ENCODE results near the gene MITF.

The MITF gene

DNA sequence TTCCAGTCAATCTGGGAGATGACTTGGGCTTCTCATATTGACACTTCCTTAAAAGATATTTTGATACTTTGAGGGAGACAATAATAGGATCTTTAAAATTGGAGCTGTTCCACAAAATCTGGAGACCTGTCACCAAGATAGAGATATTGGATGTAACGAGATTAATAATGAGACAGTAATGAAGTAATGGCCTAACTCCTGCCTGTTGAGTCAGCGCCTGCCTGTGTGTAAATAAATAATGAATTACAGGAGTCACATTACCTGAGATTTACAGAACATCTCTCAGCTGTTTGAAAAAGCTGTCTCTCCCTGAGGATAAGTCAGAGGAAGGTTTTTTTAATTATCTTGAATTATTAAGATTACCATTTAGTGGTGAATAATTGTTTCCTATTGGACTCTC is 43.8 kb upstream of the MITF start:
- Histone ChIP-seq H3K4me3 (ENCODE audit: low read depth, low read length, poor library complexity, severe bottlenecking) (no peak overlapping the region), H2AFZ (ENCODE audit: low read length) (no peak overlapping the region), H3F3A (ENCODE audit: insufficient read depth, low read length) (no peaks in the 10 kb centered on the region), H3K36me3 (ENCODE audit: insufficient read depth, low read length) (no peaks in the 10 kb centered on the region), H3K27me3 (ENCODE audit: insufficient read depth, low read length) (no peaks in the 10 kb centered on the region), H3K4me1 (ENCODE audit: insufficient read depth, low read length, severe bottlenecking) (no peaks in the 10 kb centered on the region), H3K4me2 (ENCODE audit: low read length) (no peak overlapping the region), H3K79me2 (ENCODE audit: insufficient read depth, low read length) (no peaks in the 10 kb centered on the region), H3K9me3 (ENCODE audit: low read length) (no peaks in the 10 kb centered on the region), H3K27ac (ENCODE audit: low read depth, low read length, poor library complexity, severe bottlenecking) (no peak overlapping the region), H3K9ac (ENCODE audit: low read length) (no peak overlapping the region), H4K20me1 (ENCODE audit: insufficient read depth, low read length) (no peaks in the 10 kb centered on the region), H3K9me2 (ENCODE audit: low read depth, low read length) (no peaks in the 10 kb centered on the region)
- TF ChIP-seq EZH2 (IDR thresholded peaks at IDR 0.05; ENCODE audit: borderline replicate concordance, low read length), result no peak
- TF ChIP-seq, protein P1, sequence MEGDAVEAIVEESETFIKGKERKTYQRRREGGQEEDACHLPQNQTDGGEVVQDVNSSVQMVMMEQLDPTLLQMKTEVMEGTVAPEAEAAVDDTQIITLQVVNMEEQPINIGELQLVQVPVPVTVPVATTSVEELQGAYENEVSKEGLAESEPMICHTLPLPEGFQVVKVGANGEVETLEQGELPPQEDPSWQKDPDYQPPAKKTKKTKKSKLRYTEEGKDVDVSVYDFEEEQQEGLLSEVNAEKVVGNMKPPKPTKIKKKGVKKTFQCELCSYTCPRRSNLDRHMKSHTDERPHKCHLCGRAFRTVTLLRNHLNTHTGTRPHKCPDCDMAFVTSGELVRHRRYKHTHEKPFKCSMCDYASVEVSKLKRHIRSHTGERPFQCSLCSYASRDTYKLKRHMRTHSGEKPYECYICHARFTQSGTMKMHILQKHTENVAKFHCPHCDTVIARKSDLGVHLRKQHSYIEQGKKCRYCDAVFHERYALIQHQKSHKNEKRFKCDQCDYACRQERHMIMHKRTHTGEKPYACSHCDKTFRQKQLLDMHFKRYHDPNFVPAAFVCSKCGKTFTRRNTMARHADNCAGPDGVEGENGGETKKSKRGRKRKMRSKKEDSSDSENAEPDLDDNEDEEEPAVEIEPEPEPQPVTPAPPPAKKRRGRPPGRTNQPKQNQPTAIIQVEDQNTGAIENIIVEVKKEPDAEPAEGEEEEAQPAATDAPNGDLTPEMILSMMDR (IDR thresholded peaks at IDR 0.05; ENCODE audit: low read length), result no peak

DNA sequence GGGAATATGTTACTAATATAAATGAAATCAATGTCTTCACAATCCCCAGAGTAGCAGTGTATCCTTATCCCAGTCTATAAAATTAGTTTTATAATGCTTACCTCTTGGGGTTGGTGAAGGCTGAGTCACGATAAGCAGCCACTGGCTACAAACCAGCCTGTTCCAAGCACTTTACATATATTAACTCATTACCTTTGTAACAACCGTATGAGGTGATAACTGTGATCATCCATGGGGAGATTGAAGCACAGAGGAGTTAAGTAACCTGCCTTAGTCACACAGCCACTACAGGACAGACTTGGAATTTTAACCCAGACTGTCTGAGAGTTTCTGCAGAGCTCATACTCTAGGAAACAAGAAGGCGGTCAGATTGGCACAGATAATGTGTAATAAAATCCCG is 43.3 kb upstream of the MITF start:
- no peaks in the 10 kb centered on the region for H3K9me3 ChIP-seq (ENCODE audit: low read length)
- no peaks in the 10 kb centered on the region for H3K36me3 ChIP-seq (ENCODE audit: insufficient read depth, low read length)
- H3K4me3 ChIP-seq (ENCODE audit: low read depth, low read length, poor library complexity, severe bottlenecking), result no peak overlapping the region
- H4K20me1 ChIP-seq (ENCODE audit: insufficient read depth, low read length), result no peaks in the 10 kb centered on the region
- no peaks in the 10 kb centered on the region for H3K4me1 ChIP-seq (ENCODE audit: insufficient read depth, low read length, severe bottlenecking)
- no peaks in the 10 kb centered on the region for H3K9me2 ChIP-seq (ENCODE audit: low read depth, low read length)
- no peaks in the 10 kb centered on the region for H3K27me3 ChIP-seq (ENCODE audit: insufficient read depth, low read length)
- no peaks in the 10 kb centered on the region for H3F3A ChIP-seq (ENCODE audit: insufficient read depth, low read length)
- H3K27ac ChIP-seq (ENCODE audit: low read depth, low read length, poor library complexity, severe bottlenecking), result no peak overlapping the region
- no peak overlapping the region for H3K9ac ChIP-seq (ENCODE audit: low read length)
- H2AFZ ChIP-seq (ENCODE audit: low read length), result no peak overlapping the region
- no peaks in the 10 kb centered on the region for H3K79me2 ChIP-seq (ENCODE audit: insufficient read depth, low read length)
- no peak overlapping the region for H3K4me2 ChIP-seq (ENCODE audit: low read length)
- TF ChIP-seq, protein P1 (IDR thresholded peaks at IDR 0.05; ENCODE audit: low read length), result no peak
- no peak for TF ChIP-seq EZH2 (IDR thresholded peaks at IDR 0.05; ENCODE audit: borderline replicate concordance, low read length)

DNA sequence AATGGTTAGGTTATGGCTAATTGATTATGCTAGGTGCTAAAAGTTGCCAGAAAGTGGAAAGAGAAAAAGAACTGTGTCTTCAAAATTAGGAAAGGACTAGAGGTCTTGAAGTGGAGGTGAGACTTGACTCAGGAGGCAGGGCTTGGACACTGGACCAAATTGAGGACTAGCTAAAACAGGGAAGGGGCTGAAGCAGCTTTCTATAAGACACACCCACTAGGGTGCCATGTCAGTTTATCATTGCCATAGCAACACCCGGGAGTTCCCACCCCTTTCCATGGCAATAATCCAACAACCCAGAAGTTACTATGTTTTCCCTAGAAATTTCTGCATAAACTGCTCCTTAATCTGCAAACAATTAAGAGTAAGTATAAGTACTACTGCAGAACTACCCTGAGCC is 42.9 kb upstream of the MITF start:
- Histone ChIP-seq H3K4me3 (ENCODE audit: low read depth, low read length, poor library complexity, severe bottlenecking) (no peak overlapping the region), H2AFZ (ENCODE audit: low read length) (no peak overlapping the region), H4K20me1 (ENCODE audit: insufficient read depth, low read length) (no peaks in the 10 kb centered on the region), H3K36me3 (ENCODE audit: insufficient read depth, low read length) (no peaks in the 10 kb centered on the region), H3K27me3 (ENCODE audit: insufficient read depth, low read length) (no peaks in the 10 kb centered on the region), H3K9me2 (ENCODE audit: low read depth, low read length) (no peaks in the 10 kb centered on the region), H3K4me2 (ENCODE audit: low read length) (no peak overlapping the region), H3F3A (ENCODE audit: insufficient read depth, low read length) (no peaks in the 10 kb centered on the region), H3K9ac (ENCODE audit: low read length) (no peak overlapping the region), H3K4me1 (ENCODE audit: insufficient read depth, low read length, severe bottlenecking) (no peaks in the 10 kb centered on the region), H3K79me2 (ENCODE audit: insufficient read depth, low read length) (no peaks in the 10 kb centered on the region), H3K9me3 (ENCODE audit: low read length) (no peaks in the 10 kb centered on the region), H3K27ac (ENCODE audit: low read depth, low read length, poor library complexity, severe bottlenecking) (no peak overlapping the region)
- TF ChIP-seq EZH2 (IDR thresholded peaks at IDR 0.05; ENCODE audit: borderline replicate concordance, low read length), result no peak
- TF ChIP-seq, protein P1 (IDR thresholded peaks at IDR 0.05; ENCODE audit: low read length), result no peak

Measured in OCI-LY1 (cell line).